HG02840 (cell line): ENCODE data around the gene ZNF550.
A peak's percentile ranks its signal among the peaks of the same experiment; 100 is the strongest.
"Not testable (repeated sequence)": the region's sequence is repeated elsewhere in the genome, so short reads cannot be mapped to it uniquely, and the experiment has no call there.

Experiments used
- ATAC-seq: cut with Tn5 transposase; IDR thresholded peaks from one replicate; pipeline ENCODE4 v1.9.1; 2021; ENCODE audit warnings: mild to moderate bottlenecking, moderate library complexity, moderate number of reproducible peaks; ENCODE audit not compliant: unreplicated experiment, low FRiP score

ZNF550 gene

GRCh38 chr19:57537953-57538547 lies 21.6 kb downstream of the ZNF550 start:
- ATAC-seq: no peak

DNA sequence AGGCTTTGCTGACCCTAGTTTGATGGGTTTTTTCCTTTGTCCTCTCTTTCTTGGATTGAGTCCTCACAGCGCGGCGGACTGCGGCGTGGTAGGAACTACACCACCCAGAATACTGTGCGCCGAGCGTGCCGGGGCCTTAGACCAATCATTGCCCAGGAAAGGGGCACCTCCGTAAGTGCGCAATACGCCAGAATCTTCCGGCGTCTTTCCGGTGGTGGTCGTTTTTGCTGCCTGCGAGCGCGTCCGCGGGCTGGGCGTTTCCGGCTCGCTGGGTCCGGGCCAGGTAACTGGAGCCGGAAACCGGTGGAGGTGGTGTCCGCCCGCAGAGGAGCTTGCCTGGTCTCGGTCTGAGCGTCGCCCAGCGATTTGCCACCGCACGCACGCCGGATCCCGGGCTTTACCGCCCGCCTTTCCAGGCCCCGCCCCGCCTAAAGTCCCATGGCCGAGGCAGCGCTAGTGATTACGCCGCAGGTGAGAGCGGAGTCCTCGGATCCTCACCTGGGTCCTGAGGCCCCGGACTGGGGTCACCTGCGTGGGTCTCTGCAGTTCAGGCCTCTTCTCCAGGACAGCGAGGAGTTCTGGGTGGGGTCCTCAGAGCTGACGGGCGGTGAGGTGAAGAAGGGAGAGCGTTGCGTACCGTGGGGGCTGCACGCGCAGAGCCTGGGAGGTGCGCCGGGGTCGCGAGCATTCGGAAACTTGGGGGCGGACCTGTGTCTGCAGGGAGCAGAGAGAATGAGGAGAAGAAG lies 32.4 kb downstream of the ZNF550 start, which contains the start of gene ZNF549:
Gene ZNF549, plus strand, starts transcription at position 221 of the 746 bp plus-strand sequence. Its CDS starts 218 bp downstream, at position 439.
- peak; percentile 98 for ATAC-seq

DNA sequence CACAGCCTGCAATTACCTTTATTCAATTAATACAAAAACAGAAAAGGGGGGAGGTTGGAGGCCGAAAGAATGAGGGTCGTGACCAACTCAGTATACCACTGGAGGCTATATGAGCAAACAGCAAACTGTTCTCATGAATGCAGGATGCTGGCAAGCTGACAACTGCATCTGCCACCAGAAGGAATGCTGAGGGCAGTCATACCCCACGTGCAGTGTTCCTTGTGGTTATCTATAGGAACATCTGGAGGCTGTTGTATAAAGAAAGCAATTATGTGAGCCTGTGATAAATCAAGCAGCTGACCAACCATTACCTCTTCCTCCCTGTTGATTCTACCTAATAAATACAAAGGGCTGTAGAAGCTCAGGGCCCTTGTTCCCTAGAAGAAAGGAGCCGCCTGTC lies 41.6 kb downstream of the ZNF550 start:
- ATAC-seq: not testable (repeated sequence)

GRCh38 chr19:57515255-57515654 lies 44.4 kb downstream of the ZNF550 start:
- ATAC-seq: no peak

DNA sequence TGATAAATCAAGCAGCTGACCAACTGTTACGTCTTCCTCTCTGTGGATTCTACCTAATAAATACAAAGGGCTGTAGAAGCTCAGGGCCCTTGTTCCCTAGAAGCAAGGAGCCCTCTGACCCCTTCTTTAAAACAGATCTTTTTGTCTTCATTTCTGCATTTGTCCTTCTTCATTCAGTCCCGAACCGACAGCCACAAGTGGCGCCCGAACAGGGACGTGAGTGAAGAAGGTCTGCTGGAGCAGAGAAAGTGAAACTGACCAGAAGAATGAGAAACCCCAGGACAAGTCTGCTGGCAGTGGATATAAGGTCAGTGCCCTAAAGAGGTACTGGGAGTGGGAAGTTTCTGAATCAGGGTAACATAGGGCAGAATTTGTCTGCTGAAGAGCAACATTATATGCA lies 46.8 kb downstream of the ZNF550 start:
- ATAC-seq: no peak

DNA sequence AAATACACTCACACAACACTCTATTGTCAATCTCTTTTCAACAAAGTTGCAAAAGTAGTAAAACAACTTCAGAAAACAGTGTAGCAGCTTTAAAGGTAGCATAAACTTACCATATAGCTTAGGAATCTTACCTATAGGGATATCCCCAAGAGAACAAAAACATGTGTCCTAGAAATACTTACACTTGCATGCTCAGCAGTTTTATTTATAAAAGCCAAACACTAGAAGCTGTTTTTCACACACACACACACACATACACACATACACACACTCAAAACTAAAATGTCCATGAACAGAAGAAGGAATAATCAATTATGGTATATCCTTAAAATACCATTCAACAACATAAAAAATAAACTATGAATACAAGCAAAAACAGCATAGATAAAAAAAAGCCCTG lies 48.2 kb downstream of the ZNF550 start:
- no peak for ATAC-seq

DNA sequence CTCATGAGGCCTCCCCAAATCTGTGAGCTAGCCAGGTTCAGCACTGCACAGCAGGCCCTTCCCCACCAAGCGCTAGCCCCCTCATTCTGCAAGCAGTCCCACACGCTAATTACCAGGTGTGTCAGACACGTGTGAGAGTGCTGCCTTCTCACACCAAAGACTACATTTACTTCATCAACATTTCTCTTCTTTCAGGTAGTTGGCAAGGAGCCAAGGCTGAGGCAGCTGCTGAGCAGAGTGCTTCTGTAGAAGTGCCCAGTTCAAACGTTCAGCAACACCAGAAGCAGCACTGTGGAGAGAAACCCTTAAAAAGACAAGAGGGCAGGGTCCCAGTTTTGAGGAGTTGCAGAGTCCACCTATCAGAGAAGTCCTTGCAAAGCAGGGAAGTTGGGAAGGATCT lies 53.5 kb downstream of the ZNF550 start:
- no peak for ATAC-seq

DNA sequence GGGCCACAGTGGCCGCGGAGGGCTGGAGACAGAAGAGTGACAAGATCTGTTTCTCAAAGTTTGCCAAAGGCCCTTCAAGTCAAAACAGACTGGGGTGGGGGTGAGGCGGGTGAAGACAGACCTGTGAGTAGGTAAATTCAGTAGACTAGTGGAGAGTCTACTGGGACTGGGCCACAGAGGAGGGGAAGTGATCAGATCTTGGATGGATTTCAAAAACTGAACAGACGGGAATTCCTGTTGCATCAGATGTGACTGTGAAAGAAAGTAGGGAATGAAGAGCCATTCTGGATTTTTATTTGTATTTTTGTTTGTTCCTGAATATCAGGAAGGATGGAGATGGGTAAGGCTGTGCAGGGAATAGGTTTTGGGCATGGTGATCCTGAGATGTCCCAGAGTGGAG lies 59.3 kb downstream of the ZNF550 start:
- not testable (repeated sequence) for ATAC-seq

DNA sequence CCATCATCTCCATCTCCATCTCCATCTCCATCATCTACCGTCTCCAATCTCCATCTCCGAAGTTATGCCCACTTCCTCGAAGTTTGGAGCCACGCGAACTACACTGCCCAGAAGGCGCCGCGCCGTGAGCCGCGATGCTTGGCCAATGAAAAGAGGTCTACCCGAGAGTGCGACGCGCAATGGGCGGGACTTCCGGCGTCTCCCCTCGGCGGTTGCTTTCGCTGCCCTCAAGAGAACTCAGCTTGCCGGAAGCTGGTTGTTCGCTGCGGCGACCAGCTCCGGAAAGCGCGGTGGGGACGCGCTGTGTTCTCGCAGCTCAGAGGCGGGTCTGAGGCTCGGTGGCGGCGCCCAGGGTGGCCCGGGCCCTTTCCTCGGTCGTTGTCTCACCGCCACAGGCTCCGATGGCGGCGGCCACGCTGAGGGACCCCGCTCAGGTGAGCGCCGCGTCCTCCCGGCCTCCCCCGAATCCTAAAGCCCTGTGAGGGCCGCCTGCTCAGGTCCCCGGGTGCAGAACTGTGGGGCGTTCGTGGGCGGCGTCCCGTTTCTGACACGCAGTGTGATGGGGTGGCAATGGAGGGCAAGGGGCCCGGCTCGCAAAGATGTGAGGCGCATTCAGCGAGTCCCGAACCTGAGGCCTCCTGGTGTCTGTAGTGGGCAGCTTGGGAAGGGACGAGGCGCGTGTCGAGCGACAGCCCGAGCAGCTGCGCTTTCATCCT lies 59.8 kb downstream of the ZNF550 start, which contains the start of gene ZNF773:
Gene ZNF773, plus strand, starts transcription at position 259 of the 716 bp plus-strand sequence. Its CDS starts 143 bp downstream, at position 402.
- ATAC-seq: peak; percentile 98

GRCh38 chr19:57499332-57499679 lies 60.4 kb downstream of the ZNF550 start:
- ATAC-seq: not testable (repeated sequence)

DNA sequence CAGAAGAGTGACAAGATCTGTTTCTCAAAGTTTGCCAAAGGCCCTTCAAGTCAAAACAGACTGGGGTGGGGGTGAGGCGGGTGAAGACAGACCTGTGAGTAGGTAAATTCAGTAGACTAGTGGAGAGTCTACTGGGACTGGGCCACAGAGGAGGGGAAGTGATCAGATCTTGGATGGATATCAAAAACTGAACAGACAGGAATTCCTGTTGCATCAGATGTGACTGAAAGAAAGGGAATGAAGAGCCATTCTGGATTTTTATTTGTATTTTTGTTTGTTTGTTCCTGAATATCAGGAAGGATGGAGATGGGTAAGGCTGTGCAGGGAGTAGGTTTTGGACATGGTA lies 71.4 kb downstream of the ZNF550 start:
- peak; percentile 13 for ATAC-seq

DNA sequence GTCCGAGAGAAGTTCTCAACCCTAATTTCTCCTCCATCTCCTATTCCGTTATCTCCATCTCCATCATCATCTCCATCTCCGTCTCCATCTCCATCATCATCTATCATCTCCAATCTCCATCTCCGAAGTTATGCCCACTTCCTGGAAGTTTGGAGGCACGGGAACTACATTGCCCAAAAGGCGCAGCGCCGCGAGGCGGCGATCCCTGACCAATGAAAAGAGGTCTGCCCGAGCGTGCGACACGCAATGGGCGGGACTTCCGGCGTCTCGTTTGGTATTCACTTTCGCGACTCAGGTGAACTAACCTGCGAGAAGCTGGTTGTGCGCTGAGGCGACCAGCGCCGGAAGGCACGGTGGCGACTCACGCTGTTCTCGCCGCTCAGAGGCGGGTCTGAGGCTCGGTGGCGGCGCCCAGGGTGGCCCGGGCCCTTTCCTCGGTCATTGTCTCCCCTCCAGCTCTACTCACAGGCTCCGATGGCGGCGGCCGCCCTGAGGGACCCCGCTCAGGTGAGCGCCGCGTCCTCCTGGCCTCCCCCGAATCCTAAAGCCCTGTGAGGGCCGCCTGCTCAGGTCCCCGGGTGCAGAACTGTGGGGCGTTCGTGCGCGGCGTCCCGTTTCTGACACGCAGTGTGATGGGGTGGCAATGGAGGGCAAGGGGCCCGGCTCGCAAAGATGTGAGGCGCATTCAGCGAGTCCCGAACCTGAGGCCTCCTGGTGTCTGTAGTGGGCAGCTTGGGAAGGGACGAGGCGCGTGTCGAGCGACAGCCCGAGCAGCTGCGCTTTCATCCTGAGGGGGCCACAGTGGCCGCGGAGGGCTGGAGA lies 72.0 kb downstream of the ZNF550 start, which contains the start of gene ZNF419:
Gene ZNF419, plus strand, starts transcription at position 274 of the 822 bp plus-strand sequence. Its CDS starts 201 bp downstream, at position 475.
- ATAC-seq: peak; percentile 91
